Karpas-422 (cell line): ENCODE results near the gene KSR1. TPM values are rescaled to one million over a fixed set of nuclear protein-coding genes. Genes with fewer than 3 reads are reported as not detected.

Experiments used
- DNase-seq: peaks from one replicate; pipeline ENCODE4 v3.0.0-alpha.2; 2015
- H2AFZ ChIP-seq: fragments of 200-600 bp; sonication (generic); 2 replicates; pipeline ENCODE4 v1.6.1; 2014; ENCODE audit warnings: antibody characterized with exemption, low read length, mixed read lengths
- H3K27ac ChIP-seq: fragments of 200-600 bp; sonication (generic); 2 replicates; pipeline ENCODE4 v1.5.1; 2014; ENCODE audit warnings: mild to moderate bottlenecking, low read length, moderate library complexity
- H3K27me3 ChIP-seq: fragments of 200-600 bp; sonication (generic); 2 replicates; pipeline ENCODE4 v1.6.1; 2014; ENCODE audit warnings: low read length, mixed read lengths
- H3K36me3 ChIP-seq: fragments of 200-600 bp; sonication (generic); 2 replicates; pipeline ENCODE4 v1.6.1; 2014; ENCODE audit warnings: low read length, mixed read lengths; ENCODE audit not compliant: insufficient read depth
- H3K4me1 ChIP-seq: fragments of 200-600 bp; sonication (generic); 2 replicates; pipeline ENCODE4 v1.6.1; 2014; ENCODE audit warnings: mild to moderate bottlenecking, low read length, mixed read lengths
- H3K4me2 ChIP-seq: fragments of 200-600 bp; sonication (generic); 2 replicates; pipeline ENCODE4 v1.6.1; 2014; ENCODE audit warnings: low read length, low read depth, mild to moderate bottlenecking; ENCODE audit not compliant: poor library complexity, severe bottlenecking
- H3K4me3 ChIP-seq: fragments of 200-600 bp; sonication (generic); 2 replicates; pipeline ENCODE4 v1.5.1; 2014; ENCODE audit warnings: mild to moderate bottlenecking, antibody characterized with exemption, low read length, mixed read lengths
- H3K79me2 ChIP-seq: fragments of 200-600 bp; sonication (generic); 2 replicates; pipeline ENCODE4 v1.6.1; 2014; ENCODE audit warnings: mild to moderate bottlenecking, low read length, mixed read lengths
- H3K9ac ChIP-seq: fragments of 200-600 bp; sonication (generic); 2 replicates; pipeline ENCODE4 v1.6.0; 2014; ENCODE audit warnings: low read length
- H3K9me2 ChIP-seq: fragments of 200-600 bp; sonication (generic), shearing (Covaris generic); replicated peaks from 2 replicates; pipeline ENCODE4 v1.6.0; 2014; ENCODE audit warnings: mild to moderate bottlenecking, low read length, moderate library complexity; ENCODE audit not compliant: insufficient read depth
- H3K9me3 ChIP-seq: fragments of 300-700, 200-600 bp; sonication (generic); 2 replicates; pipeline ENCODE4 v1.6.1; 2014; ENCODE audit warnings: low read length, mixed read lengths
- H4K20me1 ChIP-seq: fragments of 200-600 bp; sonication (generic); 2 replicates; pipeline ENCODE4 v1.6.1; 2014; ENCODE audit warnings: mild to moderate bottlenecking, antibody characterized with exemption, low read length, low read depth; ENCODE audit not compliant: insufficient read depth
- total RNA-seq: library from RNA; depleted of rRNA; stranded (reverse); fragments of >200 nt; shearing (Covaris generic); gene quantifications from 2 replicates; pipeline ENCODE4 v1.2.3, GENCODE V29; 2014; ENCODE audit warnings: low replicate concordance

The KSR1 gene
- total RNA-seq, 1 experiment from 2014 or later = 0.52 TPM

DNA sequence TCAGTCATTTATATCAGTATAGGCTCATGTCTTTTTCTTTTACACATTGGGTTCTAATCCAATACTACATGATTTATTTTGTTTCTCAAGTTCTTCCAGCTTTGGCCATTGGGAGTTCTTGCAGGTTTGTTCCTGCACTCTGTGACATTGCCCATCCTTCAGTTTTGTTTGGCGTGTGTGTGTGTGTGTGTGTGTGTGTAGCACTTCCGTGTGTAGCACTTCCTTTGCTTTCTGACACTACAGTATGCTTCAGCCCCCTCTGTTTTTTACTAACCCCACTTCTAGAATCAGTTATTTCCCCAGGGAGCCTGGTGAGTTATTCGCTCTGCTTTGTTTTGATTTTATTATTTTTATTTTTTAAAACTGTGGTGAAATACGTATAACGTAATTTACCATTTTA, 99.1 kb downstream of the KSR1 start:
- Histone ChIP-seq H3K4me3 (no peak overlapping the region), H3K4me1 (no peaks in the 10 kb centered on the region), H3K9me2 (no peaks in the 10 kb centered on the region), H3K9me3 (no peaks in the 10 kb centered on the region), H3K27me3 (no peaks in the 10 kb centered on the region), H3K9ac (no peak overlapping the region), H3K79me2 (no peaks in the 10 kb centered on the region), H2AFZ (no peak overlapping the region), H3K27ac (no peak overlapping the region), H3K4me2 (no peak overlapping the region), H3K36me3 (no peaks in the 10 kb centered on the region), H4K20me1 (no peaks in the 10 kb centered on the region)
- no peak for DNase-seq

- Histone ChIP-seq H3K79me2 (no peaks in the 10 kb centered on the region), H3K36me3 (no peaks in the 10 kb centered on the region), H4K20me1 (no peaks in the 10 kb centered on the region), H3K27ac (no peak overlapping the region), H3K4me3 (no peak overlapping the region), H3K4me2 (no peak overlapping the region), H2AFZ (no peak overlapping the region), H3K9ac (no peak overlapping the region), H3K9me3 (no peaks in the 10 kb centered on the region), H3K27me3 (no peaks in the 10 kb centered on the region; the same call in 1 of the 2 replicates), H3K4me1 (no peaks in the 10 kb centered on the region), H3K9me2 (no peaks in the 10 kb centered on the region)
- no peak for DNase-seq
Observed at GRCh38 chr17:27558341-27558740, 102.1 kb downstream of the KSR1 start.

- Histone ChIP-seq H3K79me2 (no peaks in the 10 kb centered on the region), H3K9ac (no peak overlapping the region), H3K27me3 (no peaks in the 10 kb centered on the region; the same call in 1 of the 2 replicates), H3K4me3 (no peak overlapping the region), H3K4me2 (no peak overlapping the region), H3K4me1 (no peaks in the 10 kb centered on the region), H2AFZ (no peak overlapping the region), H3K36me3 (no peaks in the 10 kb centered on the region), H3K27ac (no peak overlapping the region), H3K9me2 (no peaks in the 10 kb centered on the region), H3K9me3 (no peaks in the 10 kb centered on the region), H4K20me1 (no peaks in the 10 kb centered on the region)
- no peak for DNase-seq
Observed at GRCh38 chr17:27558842-27559505, 102.7 kb downstream of the KSR1 start.

DNA sequence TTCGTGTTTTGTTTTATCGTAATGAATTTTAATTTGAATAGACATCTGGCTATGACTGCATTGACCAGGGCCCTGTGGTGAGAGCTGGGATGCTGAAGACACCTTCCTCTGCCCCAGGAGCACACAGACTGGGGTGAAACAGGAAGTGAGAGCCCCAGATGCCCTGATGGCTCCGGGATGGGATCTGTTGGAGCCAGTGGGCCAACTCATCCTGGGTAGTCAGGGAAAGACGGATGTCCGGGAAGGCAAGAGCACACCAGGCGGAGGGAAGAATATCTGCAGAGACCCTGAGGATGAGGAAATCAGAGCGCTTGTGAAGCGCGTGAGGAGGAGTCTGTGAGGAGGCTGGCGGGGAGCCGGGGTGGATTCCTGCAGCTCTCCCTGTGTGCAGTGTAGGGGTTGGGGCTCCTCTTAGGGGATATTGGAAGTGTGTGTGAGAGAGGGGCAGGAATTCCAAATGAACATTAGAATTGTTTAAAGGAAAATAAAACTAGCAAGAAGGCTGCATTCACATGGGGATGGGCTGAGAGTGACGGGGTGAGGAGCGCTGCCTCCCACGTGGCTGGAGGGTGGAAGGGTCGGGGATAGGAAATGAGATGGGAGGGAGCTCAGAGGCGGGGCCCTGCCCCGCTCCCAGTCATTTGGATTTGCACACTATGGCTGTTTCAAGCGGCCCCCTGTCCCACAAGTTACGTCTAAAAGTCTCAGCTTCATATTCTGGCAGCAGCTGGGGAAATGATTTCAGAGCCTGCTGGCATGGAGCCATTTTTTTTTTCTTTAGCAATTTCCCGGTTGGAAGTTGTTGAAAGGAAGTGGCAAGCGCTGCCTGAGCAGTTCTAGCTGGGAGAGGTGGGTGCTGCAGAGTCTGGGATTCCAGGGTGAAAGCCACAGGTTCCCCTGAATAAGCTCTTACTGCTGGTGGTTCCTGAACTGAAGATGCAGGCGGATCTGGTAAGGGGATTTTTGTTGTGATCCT, 103.5 kb downstream of the KSR1 start:
- Histone ChIP-seq H3K4me2 (no peak overlapping the region), H2AFZ (no peak overlapping the region), H3K9me2 (no peaks in the 10 kb centered on the region), H3K27me3 (no peaks in the 10 kb centered on the region; the same call in 1 of the 2 replicates), H3K27ac (no peak overlapping the region), H4K20me1 (no peaks in the 10 kb centered on the region), H3K36me3 (no peaks in the 10 kb centered on the region), H3K4me3 (no peak overlapping the region), H3K9me3 (no peaks in the 10 kb centered on the region), H3K79me2 (no peaks in the 10 kb centered on the region), H3K4me1 (no peaks in the 10 kb centered on the region), H3K9ac (no peak overlapping the region)
- DNase-seq = no peak

- DNase-seq = no peak
- Histone ChIP-seq H3K9me3 (no peaks in the 10 kb centered on the region), H3K4me2 (no peak overlapping the region), H3K9ac (no peak overlapping the region), H3K36me3 (no peaks in the 10 kb centered on the region), H3K9me2 (no peaks in the 10 kb centered on the region), H4K20me1 (no peaks in the 10 kb centered on the region), H3K4me3 (no peak overlapping the region), H3K27me3 (no peaks in the 10 kb centered on the region; the same call in 1 of the 2 replicates), H3K4me1 (no peaks in the 10 kb centered on the region), H2AFZ (no peak overlapping the region), H3K79me2 (no peaks in the 10 kb centered on the region), H3K27ac (no peak overlapping the region)
Observed at GRCh38 chr17:27560668-27561067, 104.4 kb downstream of the KSR1 start.

DNA sequence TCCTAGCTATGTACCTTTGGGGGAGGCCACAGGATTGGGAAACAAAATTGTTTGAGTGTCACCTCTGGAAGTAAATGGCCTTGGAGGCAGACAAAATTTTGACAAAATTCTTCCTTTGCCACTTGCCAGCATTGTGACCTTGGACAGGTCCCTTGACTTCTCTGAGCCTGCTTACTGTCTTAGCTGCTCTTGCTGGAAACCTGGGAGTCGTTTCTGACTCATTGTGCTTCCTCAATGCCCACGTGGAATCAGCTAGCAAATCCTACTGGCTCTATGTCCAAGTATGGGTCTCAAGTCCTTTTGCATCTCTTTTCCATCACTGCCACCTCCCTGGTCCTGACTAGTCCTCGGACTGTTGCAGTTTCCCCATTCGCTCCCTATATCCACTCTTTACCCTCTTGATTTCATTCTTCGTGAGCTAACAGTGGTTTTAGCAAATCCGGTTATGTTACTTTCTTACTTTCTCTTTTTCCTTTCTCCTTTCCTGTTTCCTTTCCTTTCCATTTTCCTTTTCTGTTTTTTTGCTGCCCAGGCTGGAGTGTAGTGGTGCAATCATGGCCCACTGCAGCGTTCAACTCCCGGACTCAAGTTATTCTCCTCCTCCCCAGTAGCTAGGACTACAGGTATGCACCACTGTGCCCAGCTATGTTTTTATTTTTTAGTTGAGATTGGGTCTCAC, 106.7 kb downstream of the KSR1 start:
- Histone ChIP-seq H3K27ac (no peak overlapping the region), H3K9me3 (no peaks in the 10 kb centered on the region), H3K9me2 (no peaks in the 10 kb centered on the region), H3K36me3 (no peaks in the 10 kb centered on the region), H3K4me3 (no peak overlapping the region), H3K27me3 (no peaks in the 10 kb centered on the region; the same call in 1 of the 2 replicates), H4K20me1 (no peaks in the 10 kb centered on the region), H3K9ac (no peak overlapping the region), H3K79me2 (no peaks in the 10 kb centered on the region), H3K4me1 (no peaks in the 10 kb centered on the region), H3K4me2 (no peak overlapping the region), H2AFZ (no peak overlapping the region)
- DNase-seq = no peak

GRCh38 chr17:27563532-27563931, 107.3 kb downstream of the KSR1 start:
- Histone ChIP-seq H3K36me3 (no peaks in the 10 kb centered on the region), H3K4me3 (no peak overlapping the region), H3K27ac (no peak overlapping the region), H3K4me2 (no peak overlapping the region), H3K79me2 (no peaks in the 10 kb centered on the region), H3K4me1 (no peaks in the 10 kb centered on the region), H3K9me3 (no peaks in the 10 kb centered on the region), H2AFZ (no peak overlapping the region), H3K9me2 (no peaks in the 10 kb centered on the region), H3K9ac (no peak overlapping the region), H3K27me3 (no peaks in the 10 kb centered on the region; the same call in 1 of the 2 replicates), H4K20me1 (no peaks in the 10 kb centered on the region)
- no peak for DNase-seq

DNA sequence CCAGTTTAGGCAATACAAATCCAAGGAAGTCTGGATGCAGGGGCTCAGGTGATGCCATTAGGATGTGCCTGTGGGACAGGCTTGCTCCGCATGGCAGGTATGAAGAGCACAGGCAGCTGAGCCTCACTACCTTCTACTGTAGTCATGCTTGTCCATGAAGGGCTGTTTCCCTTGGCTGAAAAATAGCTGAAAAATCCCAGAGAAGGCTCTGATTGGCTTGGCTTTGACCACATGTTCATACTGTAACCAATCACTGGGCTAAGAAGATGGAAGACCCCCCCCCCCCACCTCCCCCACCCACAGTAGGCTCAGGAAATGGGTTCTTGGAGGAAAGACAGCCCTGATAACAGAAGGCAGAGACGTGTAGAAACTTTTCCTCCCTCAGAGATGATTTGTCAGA, 108.2 kb downstream of the KSR1 start:
- H3K27ac ChIP-seq = no peak overlapping the region
- H3K4me3 ChIP-seq = no peak overlapping the region
- DNase-seq = no peak
- no peaks in the 10 kb centered on the region for H3K9me3 ChIP-seq
- no peaks in the 10 kb centered on the region; the same call in 1 of the 2 replicates for H3K27me3 ChIP-seq
- no peak overlapping the region for H3K4me2 ChIP-seq
- no peaks in the 10 kb centered on the region for H3K9me2 ChIP-seq
- no peaks in the 10 kb centered on the region for H3K79me2 ChIP-seq
- H3K36me3 ChIP-seq = no peaks in the 10 kb centered on the region
- no peaks in the 10 kb centered on the region for H4K20me1 ChIP-seq
- no peak overlapping the region for H3K9ac ChIP-seq
- no peaks in the 10 kb centered on the region for H3K4me1 ChIP-seq
- no peak overlapping the region for H2AFZ ChIP-seq
